Naive thymus-derived CD8-positive, alpha-beta T cell (primary cell): ENCODE measurements around the gene MNT. TPM values are rescaled to one million over a fixed set of nuclear protein-coding genes. Genes with fewer than 3 reads are reported as not detected.
"Not testable (repeated sequence)": the region's sequence is repeated elsewhere in the genome, so short reads cannot be mapped to it uniquely, and the experiment has no call there.

ENCODE experiments used
- ATAC-seq, 2 donors: fragments of 150-1000 bp; cut with Tn5 transposase in 1 of 2; sonication (Bioruptor Pico), chemical (Tn5 transposase) in 1 of 2; 1 replicate in 1 of 2; 2 replicates in 1 of 2; pipeline ENCODE4 v1.10.0; 2021; ENCODE audit warnings: mild to moderate bottlenecking in 2 of 2, moderate library complexity in 2 of 2
- POLR2A ChIA-PET: fragments of 350-600 bp; sonication (Branson Sonifier 250); formaldehyde crosslinking; loops from one replicate; lab custom pipeline; 2021; ENCODE audit warnings: antibody characterized with exemption; lab: Charles Lee
- DNase-seq, 10 donors: peaks; one replicate each; pipeline versions ENCODE4 v3.0.0 to v3.0.0-alpha.2; 2020 to 2022
- H3K27ac Mint-ChIP-seq, 10 donors: one replicate each; pipeline ENCODE4 v1.8.0; 2020 to 2022; ENCODE audit warnings: mild to moderate bottlenecking in 10 of 10, mixed read lengths in 10 of 10, moderate library complexity in 4 of 10, inconsistent platforms in 1 of 10
- H3K27me3 Mint-ChIP-seq, 5 donors: one replicate each; pipeline ENCODE4 v1.8.0; 2021 to 2022; ENCODE audit warnings: mixed read lengths in 5 of 5
- H3K36me3 Mint-ChIP-seq, 3 donors: one replicate each; pipeline ENCODE4 v1.8.0; 2020 to 2022; ENCODE audit warnings: mixed read lengths in 3 of 3, mild to moderate bottlenecking in 2 of 3, inconsistent platforms in 1 of 3
- H3K4me1 Mint-ChIP-seq, 4 donors: one replicate each; pipeline ENCODE4 v1.8.0; 2021 to 2022; ENCODE audit warnings: mixed read lengths in 4 of 4
- H3K4me3 Mint-ChIP-seq, 10 donors: one replicate each; pipeline ENCODE4 v1.8.0; 2020 to 2022; ENCODE audit warnings: mild to moderate bottlenecking in 10 of 10, mixed read lengths in 10 of 10, moderate library complexity in 6 of 10, inconsistent platforms in 1 of 10
- H3K9me3 Mint-ChIP-seq, 9 donors: one replicate each; pipeline ENCODE4 v1.8.0; 2020 to 2022; ENCODE audit warnings: mixed read lengths in 9 of 9, mild to moderate bottlenecking in 3 of 9, inconsistent platforms in 1 of 9, moderate library complexity in 1 of 9
- polyA plus RNA-seq, 3 donors: library from polyadenylated mRNA; unstranded; fragments of 300-500 nt; fragmentation: Illumina TruSeq; gene quantifications; one replicate each; pipeline ENCODE4 v1.2.3, GENCODE V29; 2021
- total RNA-seq, 8 experiments: library from RNA in 2 of 8; stranded (reverse) in 2 of 8; gene quantifications; one replicate each; pipeline ENCODE4 v1.2.3 and lab custom pipeline; 2021 to 2026

MNT gene
- total RNA-seq (10 to 100 TPM; 60.8 to 67.4 TPM), polyA plus RNA-seq (under 1 TPM; 0.73 to 0.96 (median 0.79) TPM), total RNA-seq (lab: John Stamatoyannopoulos, UW) (26.2 to 69.9 (median 36.7) reads per million in 6 experiments)

GRCh38 chr17:2400877-2401425 is at the start of gene MNT:
MNT (minus strand) TSS chr17:2401060; CDS start chr17:2400712, 348 bp downstream.
- Mint-ChIP-seq H3K27me3 (no peaks in the 10 kb centered on the region), H3K4me1 (peaks cover 28 to 51% (median 41%) of the 10 kb centered on the region in 4 donors), H3K4me3 (peak within 1 kb of the TSS; percentile 93 to 100 (median 99)), H3K36me3 (peaks cover 0 to 5% (median 0%) of the 10 kb centered on the region in 3 donors), H3K9me3 (peaks cover 0 to 3% (median 0%) of the 10 kb centered on the region in 9 donors), H3K27ac (peak within 1 kb of the TSS; percentile 93 to 100 (median 100))
- ATAC-seq (peak; percentile 45 to 54), DNase-seq (peak in 9 of 10 donors; percentile 92 to 98 (median 95))
- POLR2A ChIA-PET = interaction anchor here (0.7 to 5.1 kb wide), 15 partner anchors 9 to 1742 kb away, joined by 3 to 66 read pairs (median 4); partner anchors contain the start of genes CYB5D2, METTL16, PRPF8 and SGSM2

- ATAC-seq (no peak), DNase-seq (no peak)
- Mint-ChIP-seq H3K4me3 (no peak overlapping the region), H3K27me3 (no peaks in the 10 kb centered on the region), H3K4me1 (peaks cover 0 to 7% (median 4%) of the 10 kb centered on the region in 4 donors), H3K9me3 (peaks cover 0 to 6% (median 4%) of the 10 kb centered on the region in 9 donors), H3K36me3 (peaks cover 0 to 57% (median 11%) of the 10 kb centered on the region in 3 donors), H3K27ac (peak overlapping the region in 1 of 10 donors; percentile 51)
- POLR2A ChIA-PET = no interaction called here
Measured at GRCh38 chr17:2450016-2450650, 49.3 kb upstream of the MNT start.

GRCh38 chr17:2449486-2449885 is 48.6 kb upstream of the MNT start:
- POLR2A ChIA-PET = no interaction called here
- Mint-ChIP-seq H3K9me3 (peaks cover 0 to 6% (median 4%) of the 10 kb centered on the region in 9 donors), H3K4me3 (no peak overlapping the region), H3K27ac (peak overlapping the region in 1 of 10 donors; percentile 51), H3K4me1 (peaks cover 0 to 7% (median 4%) of the 10 kb centered on the region in 4 donors), H3K36me3 (peaks cover 0 to 53% (median 11%) of the 10 kb centered on the region in 3 donors), H3K27me3 (no peaks in the 10 kb centered on the region)
- no peak for DNase-seq
- no peak for ATAC-seq

GRCh38 chr17:2447479-2447878 is 46.6 kb upstream of the MNT start:
- POLR2A ChIA-PET, DNase-seq, H3K27ac Mint-ChIP-seq, ATAC-seq, H3K9me3 Mint-ChIP-seq, H3K4me3 Mint-ChIP-seq, H3K27me3 Mint-ChIP-seq, H3K4me1 Mint-ChIP-seq: not testable (repeated sequence)
- H3K36me3 Mint-ChIP-seq = peaks cover 0 to 44% (median 7%) of the 10 kb centered on the region in 3 donors

- DNase-seq = no peak
- Mint-ChIP-seq H3K27me3 (no peaks in the 10 kb centered on the region), H3K27ac (no peak overlapping the region), H3K4me1 (peaks cover 0 to 4% (median 2%) of the 10 kb centered on the region in 4 donors), H3K36me3 (peaks cover 0 to 46% (median 14%) of the 10 kb centered on the region in 3 donors), H3K4me3 (no peak overlapping the region), H3K9me3 (peaks cover 0 to 6% (median 4%) of the 10 kb centered on the region in 9 donors)
- no peak for ATAC-seq
- POLR2A ChIA-PET = no interaction called here
Measured at GRCh38 chr17:2445638-2446037, 44.8 kb upstream of the MNT start.

GRCh38 chr17:2444382-2444781 is 43.5 kb upstream of the MNT start:
- POLR2A ChIA-PET = no interaction called here
- Mint-ChIP-seq H3K4me3 (no peak overlapping the region), H3K4me1 (no peaks in the 10 kb centered on the region), H3K27me3 (no peaks in the 10 kb centered on the region), H3K27ac (no peak overlapping the region), H3K36me3 (peaks cover 0 to 46% (median 14%) of the 10 kb centered on the region in 3 donors), H3K9me3 (peaks cover 0 to 6% (median 4%) of the 10 kb centered on the region in 9 donors)
- DNase-seq = no peak
- ATAC-seq = no peak

GRCh38 chr17:2442166-2442565 is 41.3 kb upstream of the MNT start:
- Mint-ChIP-seq H3K27me3 (no peaks in the 10 kb centered on the region), H3K4me1 (peaks cover 0 to 3% (median 0%) of the 10 kb centered on the region in 4 donors), H3K4me3 (no peak overlapping the region), H3K36me3 (peaks cover 0 to 65% (median 21%) of the 10 kb centered on the region in 3 donors), H3K9me3 (peaks cover 0 to 6% (median 4%) of the 10 kb centered on the region in 9 donors), H3K27ac (peak overlapping the region in 1 of 10 donors; percentile 36)
- no peak for ATAC-seq
- DNase-seq = no peak
- POLR2A ChIA-PET = no interaction called here

- Mint-ChIP-seq H3K27ac (peak overlapping the region in 2 of 10 donors; percentile 51 to 64), H3K9me3 (peaks cover 0 to 2% (median under 1%) of the 10 kb centered on the region in 9 donors), H3K36me3 (peaks cover 0 to 74% (median 25%) of the 10 kb centered on the region in 3 donors), H3K27me3 (no peaks in the 10 kb centered on the region), H3K4me3 (no peak overlapping the region), H3K4me1 (peaks cover 0 to 4% (median 2%) of the 10 kb centered on the region in 4 donors)
- DNase-seq (no peak), ATAC-seq (no peak)
- POLR2A ChIA-PET = interaction anchor here (0.7 kb wide), 1 partner anchor 12 kb away, joined by 5 read pairs; no protein-coding TSS in a partner anchor
Measured at GRCh38 chr17:2440930-2441329, 40.1 kb upstream of the MNT start.

- H3K4me1 Mint-ChIP-seq, ATAC-seq, H3K9me3 Mint-ChIP-seq, DNase-seq, H3K4me3 Mint-ChIP-seq, H3K27me3 Mint-ChIP-seq, POLR2A ChIA-PET, H3K27ac Mint-ChIP-seq: not testable (repeated sequence)
- peaks cover 0 to 76% (median 23%) of the 10 kb centered on the region in 3 donors for H3K36me3 Mint-ChIP-seq
Measured at GRCh38 chr17:2439997-2440396, 39.1 kb upstream of the MNT start.

- Mint-ChIP-seq H3K36me3 (peaks cover 0 to 83% (median 23%) of the 10 kb centered on the region in 3 donors), H3K4me3 (no peak overlapping the region), H3K4me1 (peaks cover 0 to 5% (median 2%) of the 10 kb centered on the region in 4 donors), H3K27ac (peak overlapping the region in 1 of 10 donors; percentile 43), H3K27me3 (no peaks in the 10 kb centered on the region), H3K9me3 (peaks cover 0 to 2% (median 0%) of the 10 kb centered on the region in 9 donors)
- DNase-seq (no peak), ATAC-seq (no peak)
- POLR2A ChIA-PET = no interaction called here
Measured at GRCh38 chr17:2438823-2439222, 38.0 kb upstream of the MNT start.

- H3K27ac Mint-ChIP-seq = peak overlapping the region in 4 of 10 donors; percentile 11 to 71 (median 70)
- peaks cover 0 to 2% (median 0%) of the 10 kb centered on the region in 9 donors for H3K9me3 Mint-ChIP-seq
- peaks cover 0 to 7% (median 2%) of the 10 kb centered on the region in 4 donors for H3K4me1 Mint-ChIP-seq
- H3K27me3 Mint-ChIP-seq = no peaks in the 10 kb centered on the region
- peaks cover 0 to 91% (median 27%) of the 10 kb centered on the region in 3 donors for H3K36me3 Mint-ChIP-seq
- DNase-seq (no peak), ATAC-seq (no peak)
- POLR2A ChIA-PET = no interaction called here
- H3K4me3 Mint-ChIP-seq = no peak overlapping the region
Measured at GRCh38 chr17:2436316-2436905, 35.6 kb upstream of the MNT start.

GRCh38 chr17:2435862-2436261 is 35.0 kb upstream of the MNT start:
- no peaks in the 10 kb centered on the region for H3K27me3 Mint-ChIP-seq
- peaks cover 0 to 7% (median 2%) of the 10 kb centered on the region in 4 donors for H3K4me1 Mint-ChIP-seq
- peaks cover 0 to 89% (median 22%) of the 10 kb centered on the region in 3 donors for H3K36me3 Mint-ChIP-seq
- H3K9me3 Mint-ChIP-seq = no peaks in the 10 kb centered on the region
- ATAC-seq (no peak), DNase-seq (no peak)
- no peak overlapping the region for H3K4me3 Mint-ChIP-seq
- H3K27ac Mint-ChIP-seq = peak overlapping the region in 4 of 10 donors; percentile 11 to 71 (median 70)
- POLR2A ChIA-PET = no interaction called here
